HG03045 (cell line): ENCODE data around the gene MYT1.

Experiments used
- ATAC-seq: cut with Tn5 transposase; IDR thresholded peaks from one replicate; pipeline ENCODE4 v1.9.1; 2021; ENCODE audit warnings: mild to moderate bottlenecking, moderate library complexity; ENCODE audit not compliant: unreplicated experiment

Gene MYT1

GRCh38 chr20:64242797-64243475 is 78.7 kb downstream of the MYT1 start:
- ATAC-seq: no peak

DNA sequence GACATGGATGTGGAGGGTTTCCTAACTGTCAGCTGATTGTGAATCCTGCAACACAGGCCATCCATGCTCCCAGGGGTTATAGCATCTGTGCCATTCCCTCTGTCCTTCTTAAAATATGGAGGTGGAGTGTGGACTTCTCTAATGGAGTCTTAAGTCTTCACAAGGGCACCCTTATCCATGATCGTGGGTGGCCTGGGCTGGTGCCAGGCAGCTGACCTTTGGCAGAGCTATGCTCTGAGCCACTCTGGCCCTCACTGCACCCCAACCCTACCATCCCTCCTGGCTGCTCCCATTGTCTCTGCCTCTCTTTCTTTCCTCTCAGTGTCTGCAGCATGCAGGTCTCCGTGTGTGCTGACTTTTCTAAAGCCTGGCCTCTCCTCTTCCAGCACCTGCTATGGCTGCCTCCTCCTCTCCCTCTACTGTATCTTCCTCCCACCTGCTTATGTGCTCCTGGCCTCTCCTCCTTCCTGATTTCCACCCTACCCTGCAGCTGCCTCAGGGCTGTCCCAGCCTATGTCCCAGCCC is 80.1 kb downstream of the MYT1 start:
- no peak for ATAC-seq

- ATAC-seq: no peak
Measured at GRCh38 chr20:64244870-64245603, 80.8 kb downstream of the MYT1 start.

- no peak for ATAC-seq
Measured at GRCh38 chr20:64245746-64246595, 81.7 kb downstream of the MYT1 start.

DNA sequence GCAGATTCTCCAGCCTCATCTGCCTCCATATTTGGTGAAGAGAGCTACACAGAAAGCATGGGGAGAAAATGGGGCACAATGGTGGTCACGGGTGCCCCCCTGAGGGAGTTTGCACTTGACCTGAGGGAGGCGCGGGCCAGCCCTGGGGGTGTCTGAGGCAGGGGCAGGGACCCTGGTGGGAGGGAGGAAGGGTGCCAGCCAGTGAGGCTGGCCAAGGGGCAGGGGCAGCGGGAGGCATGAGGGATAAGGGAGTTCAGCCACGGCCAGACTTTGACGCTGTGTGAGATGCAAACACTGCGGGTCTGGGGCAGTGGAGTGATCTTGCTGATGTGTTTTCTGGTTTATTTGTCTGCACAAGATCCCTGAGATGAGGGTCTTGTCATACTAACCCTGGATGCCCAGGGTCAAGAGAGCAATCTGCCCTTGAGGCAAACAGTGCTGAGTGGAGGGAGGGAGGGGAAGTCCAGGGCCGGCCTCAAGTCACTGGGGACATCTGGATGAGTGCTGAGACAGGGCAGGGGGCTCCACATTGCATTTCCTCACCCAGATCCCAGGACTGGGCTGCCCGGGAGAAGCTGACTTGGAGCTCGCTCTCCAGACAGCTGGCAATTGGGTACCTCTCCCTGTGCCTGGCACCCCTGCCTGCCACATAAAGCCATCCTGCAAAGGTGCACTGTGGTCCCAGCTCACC is 82.5 kb downstream of the MYT1 start:
- ATAC-seq: no peak

- ATAC-seq: no peak
Measured at GRCh38 chr20:64247307-64247618, 83.0 kb downstream of the MYT1 start.

DNA sequence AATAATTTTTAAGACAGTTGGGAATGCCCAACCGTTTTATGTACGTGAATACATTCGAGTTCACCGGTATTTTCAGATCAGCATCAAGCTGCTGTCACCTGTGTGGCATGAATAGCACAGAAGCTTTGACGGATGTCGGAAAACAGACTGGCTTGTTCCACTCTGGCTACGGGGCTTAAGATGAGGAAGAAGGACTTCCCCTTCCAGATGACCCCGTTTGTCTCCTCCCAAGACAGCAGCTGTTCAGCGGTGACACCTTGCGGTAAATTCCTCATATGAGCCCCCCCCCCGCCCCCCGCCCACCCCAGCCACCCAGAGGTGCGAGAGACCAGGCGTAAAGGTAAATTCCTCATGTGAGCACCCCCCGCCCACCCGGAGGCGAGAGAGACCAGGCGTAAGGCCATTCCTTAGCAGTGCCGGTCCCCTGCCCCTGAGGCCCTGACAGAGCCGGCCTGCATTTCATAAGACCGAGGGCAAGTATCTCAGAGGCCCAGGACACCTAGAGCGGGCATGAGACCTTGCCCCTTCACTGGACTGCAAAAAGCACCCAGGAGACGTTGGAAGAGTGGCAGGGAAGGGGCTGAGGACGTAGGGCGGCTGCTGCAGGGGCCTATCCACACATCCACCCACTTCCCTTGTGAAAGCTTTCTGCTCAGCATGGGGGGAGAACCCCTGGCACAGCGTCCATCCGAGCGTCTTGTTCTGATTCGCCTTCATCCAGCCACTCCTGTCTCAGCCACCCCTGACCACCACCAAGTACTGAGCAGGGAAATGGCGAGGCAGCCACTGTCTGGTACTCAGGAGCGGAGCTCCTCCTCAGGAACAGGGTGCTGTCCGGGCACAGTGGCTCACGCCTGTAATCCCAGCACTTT is 84.0 kb downstream of the MYT1 start:
- ATAC-seq: no peak

GRCh38 chr20:64250027-64250426 is 85.8 kb downstream of the MYT1 start:
- ATAC-seq: no peak

- no peak for ATAC-seq
Measured at GRCh38 chr20:64253000-64253383, 88.7 kb downstream of the MYT1 start.

DNA sequence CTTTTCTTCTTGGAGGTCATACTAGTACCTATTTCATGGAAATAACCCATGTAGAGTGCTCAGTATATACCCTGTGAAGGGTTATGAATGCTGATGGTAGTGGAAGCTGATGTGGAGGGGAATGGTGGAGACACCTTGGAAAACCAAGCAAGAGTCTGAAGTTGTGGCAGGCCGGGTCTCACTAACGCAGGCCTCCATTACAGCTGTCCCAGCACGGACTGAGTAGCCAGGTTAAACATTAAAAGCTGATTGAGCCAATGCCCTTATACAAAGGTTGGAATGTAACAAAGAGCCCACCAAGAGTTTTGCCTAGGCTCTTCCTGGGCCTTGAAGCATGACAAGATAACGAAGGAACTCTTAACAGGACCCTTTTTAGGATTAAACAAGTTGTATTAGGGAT is 89.2 kb downstream of the MYT1 start:
- ATAC-seq: no peak

GRCh38 chr20:64254156-64254555 is 89.9 kb downstream of the MYT1 start:
- no peak for ATAC-seq

DNA sequence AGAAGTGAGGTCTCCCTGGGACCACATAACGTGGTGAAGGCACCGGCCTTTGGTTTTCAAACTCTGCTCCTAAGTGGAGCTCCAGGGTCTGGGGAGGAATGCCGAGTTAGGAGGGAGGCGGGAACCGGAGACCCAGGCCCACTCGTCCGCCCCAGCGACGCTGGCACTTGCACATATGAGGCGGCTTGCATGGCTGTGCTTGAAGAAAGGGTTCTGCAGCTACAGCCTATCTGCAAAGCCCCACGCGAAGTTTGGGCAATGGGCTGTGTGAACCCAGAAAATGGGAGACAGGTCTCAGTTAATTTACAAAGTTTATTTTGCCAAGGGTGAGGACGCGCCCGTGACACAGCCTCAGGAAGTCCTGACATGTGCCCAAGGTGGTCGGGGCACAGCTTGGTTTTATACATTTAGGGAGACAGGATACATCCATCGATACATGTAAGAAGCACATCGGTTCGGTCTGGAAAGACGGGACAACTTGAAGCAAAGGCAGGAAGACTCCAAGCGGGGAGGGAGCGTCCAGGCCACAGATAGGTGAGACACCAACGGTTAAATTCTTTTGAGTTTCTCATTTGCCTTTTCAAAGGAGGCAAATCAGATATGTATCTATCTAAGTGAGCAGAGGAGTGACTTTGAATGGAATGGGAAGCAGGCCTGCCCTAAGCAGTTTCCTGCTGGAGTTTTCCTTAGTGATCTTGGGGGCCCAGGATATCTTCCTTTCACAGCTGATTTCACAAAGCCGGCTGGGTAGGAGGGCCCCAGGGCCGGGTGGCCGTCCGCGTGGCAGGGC is 90.5 kb downstream of the MYT1 start:
- ATAC-seq: no peak

DNA sequence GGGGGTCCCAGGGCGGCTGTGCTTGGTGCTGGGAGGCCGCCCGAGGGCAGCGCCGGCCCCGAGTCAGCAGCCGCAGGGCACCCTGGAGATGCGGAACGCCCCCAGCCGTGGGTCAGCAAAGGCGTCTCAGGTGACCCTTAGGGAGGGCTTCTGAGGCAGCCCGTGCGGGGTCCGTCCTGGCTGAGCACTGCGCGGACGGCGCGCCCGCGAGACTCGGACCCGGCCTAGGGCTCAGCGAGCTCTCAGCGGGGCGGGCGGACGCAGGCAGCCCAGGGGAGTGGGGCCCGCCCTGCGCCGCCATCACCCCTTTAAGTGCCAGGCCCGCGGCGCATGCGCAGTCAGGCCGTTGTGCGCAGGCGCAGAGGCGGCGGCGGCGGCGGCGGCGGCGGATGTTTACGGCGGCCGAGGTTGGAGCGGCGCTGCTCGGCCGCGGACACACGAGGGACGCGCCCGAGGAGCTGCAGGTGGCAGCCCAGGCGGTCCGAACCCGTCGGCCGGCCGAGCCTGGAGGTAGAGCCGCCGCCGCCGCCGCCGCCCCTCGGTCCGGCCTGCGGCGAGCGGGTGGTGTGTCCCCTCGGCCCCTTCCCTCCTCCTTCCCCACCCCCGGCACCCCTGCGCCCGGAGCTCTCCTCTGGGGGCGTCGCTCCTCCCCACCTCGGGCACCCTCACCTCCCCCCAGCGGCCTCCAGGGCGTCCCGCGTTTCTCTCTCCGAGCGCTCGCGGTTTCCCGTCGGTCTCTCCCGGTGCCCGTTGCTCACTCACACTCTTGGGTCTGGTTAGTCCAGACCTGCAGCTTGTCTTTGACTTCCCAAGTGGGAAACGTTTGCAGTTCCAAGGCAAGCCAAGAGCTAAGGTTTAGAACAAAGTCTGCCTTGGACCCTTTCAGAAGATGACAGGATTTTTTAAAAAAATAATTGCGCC is 91.4 kb downstream of the MYT1 start, which contains the start of gene PCMTD2:
PCMTD2 (plus strand) TSS at position 388 of the 921 bp plus-strand sequence. CDS start 4,218 bp downstream, outside the sequence.
- ATAC-seq: peak; percentile 80

DNA sequence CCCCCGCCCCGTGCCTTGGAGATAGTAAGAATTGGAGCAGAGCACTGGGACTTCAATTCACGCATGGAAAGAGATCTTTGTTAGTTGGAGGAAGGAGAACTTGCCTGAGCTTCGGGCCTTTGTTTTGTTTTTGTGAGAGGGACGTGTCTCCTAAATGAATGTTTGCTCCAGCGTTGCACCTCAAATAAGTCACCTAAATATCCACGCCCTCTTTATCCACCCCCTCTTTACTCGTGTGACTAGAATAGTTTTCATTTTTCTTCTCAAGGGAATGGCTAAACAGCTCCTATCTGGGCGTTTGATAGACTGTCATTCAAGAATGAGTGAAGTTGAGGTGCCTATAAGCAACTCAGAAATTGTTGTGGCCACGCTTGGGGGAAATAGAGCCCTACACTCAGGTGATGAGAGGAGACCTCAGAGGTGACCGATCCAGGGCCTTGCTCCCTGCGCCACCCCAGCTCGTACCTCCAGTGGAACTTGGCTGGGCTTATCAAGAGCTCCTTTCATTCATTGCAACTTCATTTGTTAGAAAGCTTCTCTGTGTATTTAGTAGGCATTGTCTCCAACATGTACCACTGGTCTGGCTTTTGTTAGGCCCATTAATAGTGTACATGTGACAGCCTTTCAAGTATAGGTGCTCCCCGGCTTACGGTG is 92.2 kb downstream of the MYT1 start:
- no peak for ATAC-seq

DNA sequence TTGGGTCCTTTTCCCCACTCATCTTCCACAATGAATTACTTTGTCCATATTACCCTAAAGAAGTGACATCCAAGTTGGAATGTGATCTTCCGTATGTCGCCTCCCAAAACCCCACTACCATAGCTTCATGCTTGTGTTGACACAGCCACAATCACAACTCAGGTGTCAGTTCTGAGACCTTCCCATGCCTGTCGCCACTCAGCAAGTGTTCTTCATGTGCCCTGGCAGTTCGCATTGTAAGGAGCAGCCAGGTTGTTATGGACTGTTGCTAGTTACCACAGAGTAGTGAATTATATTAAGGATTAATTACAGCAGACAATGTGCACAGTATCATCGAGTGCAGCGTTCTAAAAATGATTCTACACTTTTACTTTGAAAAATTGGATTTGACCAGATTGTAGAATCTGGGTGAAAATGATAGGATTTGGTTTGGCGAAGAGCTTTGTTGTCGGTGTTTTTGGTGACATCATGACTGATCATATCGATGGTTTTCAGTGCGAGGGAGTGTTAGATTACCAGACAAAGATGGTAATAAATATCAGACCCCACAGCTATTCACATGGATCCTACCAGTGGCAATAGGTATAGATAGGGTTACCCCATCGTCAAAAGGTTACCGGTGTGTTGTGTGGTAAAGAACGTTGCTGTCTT is 93.0 kb downstream of the MYT1 start:
- ATAC-seq: no peak

GRCh38 chr20:64258071-64258823 is 94.0 kb downstream of the MYT1 start:
- ATAC-seq: no peak
